Activated naive CD4-positive, alpha-beta T cell treated with anti-CD3 and anti-CD28 coated beads, Interleukin-2, amount 10 ng/mL, durations not matched to agents 7 days and 5 days (primary cell): ENCODE measurements around the gene RPTOR.
"Not testable (repeated sequence)": the region's sequence is repeated elsewhere in the genome, so short reads cannot be mapped to it uniquely, and the experiment has no call there.

Experiments
- CTCF ChIA-PET: fragments of 350-600 bp; sonication (Branson Sonifier 250); formaldehyde crosslinking; loops from one replicate; lab custom pipeline; 2021; ENCODE audit warnings: antibody characterized with exemption; lab: Charles Lee
- DNase-seq: peaks from one replicate; pipeline ENCODE4 v3.0.0-alpha.2; 2020
- H3K27ac Mint-ChIP-seq: one replicate; pipeline ENCODE4 v1.8.0; 2021; ENCODE audit warnings: mild to moderate bottlenecking, moderate library complexity, mixed read lengths
- H3K27me3 Mint-ChIP-seq: one replicate; pipeline ENCODE4 v1.8.0; 2021; ENCODE audit warnings: mild to moderate bottlenecking, mixed read lengths
- H3K36me3 Mint-ChIP-seq: one replicate; pipeline ENCODE4 v1.8.0; 2021; ENCODE audit warnings: mixed read lengths
- H3K4me1 Mint-ChIP-seq: one replicate; pipeline ENCODE4 v1.8.0; 2021; ENCODE audit warnings: mixed read lengths
- H3K4me3 Mint-ChIP-seq: one replicate; pipeline ENCODE4 v1.8.0; 2021; ENCODE audit warnings: mild to moderate bottlenecking, moderate library complexity, mixed read lengths
- H3K9me3 Mint-ChIP-seq: one replicate; pipeline ENCODE4 v1.8.0; 2021; ENCODE audit warnings: mixed read lengths

Gene RPTOR

DNA sequence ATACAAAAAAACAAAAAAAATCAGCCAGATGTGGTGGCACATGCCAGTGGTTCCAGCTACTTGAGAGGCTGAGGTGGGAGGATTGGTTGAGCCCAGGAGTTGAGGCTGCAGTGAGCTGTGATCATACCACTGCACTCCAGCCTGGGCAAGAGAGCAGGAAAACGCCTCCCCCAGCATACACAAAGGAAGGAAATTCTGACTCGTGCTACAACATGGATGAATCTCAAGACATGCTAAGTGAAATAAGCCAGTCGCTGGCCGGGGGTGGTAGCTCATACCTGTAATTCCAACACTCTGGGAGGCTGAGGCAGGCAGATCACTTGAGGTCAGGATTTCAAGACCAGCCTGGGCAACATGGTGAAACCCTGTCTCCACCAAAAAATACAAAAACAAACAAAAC is 37.5 kb upstream of the RPTOR start:
- not testable (repeated sequence) for H3K4me1 Mint-ChIP-seq, DNase-seq, H3K36me3 Mint-ChIP-seq, H3K27ac Mint-ChIP-seq, H3K9me3 Mint-ChIP-seq, H3K4me3 Mint-ChIP-seq
- CTCF ChIA-PET, result interaction anchor here (0.6 kb wide), 1 partner anchor 54 kb away, joined by 3 read pairs; no protein-coding TSS in a partner anchor
- H3K27me3 Mint-ChIP-seq, result peaks cover 42% of the 10 kb centered on the region

DNA sequence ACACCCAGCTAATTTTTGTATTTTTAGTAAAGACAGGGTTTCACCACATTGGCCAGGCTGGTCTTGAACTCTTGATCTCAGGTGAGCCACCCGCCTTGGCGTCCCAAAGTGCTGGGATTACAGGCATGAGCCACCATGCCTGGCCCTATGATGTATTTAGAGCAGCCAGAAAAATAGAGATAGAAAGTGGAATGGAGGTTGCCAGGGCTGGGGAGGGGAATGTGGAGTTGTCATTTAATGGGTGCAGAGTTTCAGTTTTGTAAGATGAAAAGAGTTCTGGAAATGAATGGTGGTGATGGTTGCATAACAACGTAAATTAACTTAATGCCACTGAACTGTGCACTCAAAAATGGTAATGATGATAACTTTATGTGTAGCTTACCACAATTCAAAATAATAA is 36.7 kb upstream of the RPTOR start:
- no peaks in the 10 kb centered on the region for H3K4me1 Mint-ChIP-seq
- H3K36me3 Mint-ChIP-seq, result no peaks in the 10 kb centered on the region
- CTCF ChIA-PET, result no interaction called here
- no peak for DNase-seq
- no peaks in the 10 kb centered on the region for H3K9me3 Mint-ChIP-seq
- H3K27ac Mint-ChIP-seq, result no peak overlapping the region
- no peak overlapping the region for H3K4me3 Mint-ChIP-seq
- peaks cover 41% of the 10 kb centered on the region for H3K27me3 Mint-ChIP-seq

GRCh38 chr17:80509311-80509710 is 35.3 kb upstream of the RPTOR start:
- Mint-ChIP-seq H3K27me3 (peaks cover 42% of the 10 kb centered on the region), H3K9me3 (no peaks in the 10 kb centered on the region), H3K36me3 (no peaks in the 10 kb centered on the region), H3K4me1 (no peaks in the 10 kb centered on the region), H3K27ac (no peak overlapping the region), H3K4me3 (no peak overlapping the region)
- no peak for DNase-seq
- CTCF ChIA-PET, result no interaction called here

GRCh38 chr17:80510132-80510531 is 34.5 kb upstream of the RPTOR start:
- CTCF ChIA-PET, result no interaction called here

GRCh38 chr17:80510772-80511171 is 33.9 kb upstream of the RPTOR start:
- no peak for DNase-seq
- CTCF ChIA-PET, result no interaction called here
- Mint-ChIP-seq H3K36me3 (no peaks in the 10 kb centered on the region), H3K27me3 (peaks cover 29% of the 10 kb centered on the region), H3K4me3 (no peak overlapping the region), H3K27ac (no peak overlapping the region), H3K4me1 (no peaks in the 10 kb centered on the region), H3K9me3 (no peaks in the 10 kb centered on the region)

More at GRCh38 chr17:80510132-80510531, 34.5 kb upstream of the RPTOR start:
- H3K36me3 Mint-ChIP-seq, result no peaks in the 10 kb centered on the region
- H3K27me3 Mint-ChIP-seq, result peaks cover 35% of the 10 kb centered on the region
- H3K4me1 Mint-ChIP-seq, result no peaks in the 10 kb centered on the region
- H3K4me3 Mint-ChIP-seq, result no peak overlapping the region
- H3K9me3 Mint-ChIP-seq, result no peaks in the 10 kb centered on the region
- no peak for DNase-seq
- H3K27ac Mint-ChIP-seq, result no peak overlapping the region

DNA sequence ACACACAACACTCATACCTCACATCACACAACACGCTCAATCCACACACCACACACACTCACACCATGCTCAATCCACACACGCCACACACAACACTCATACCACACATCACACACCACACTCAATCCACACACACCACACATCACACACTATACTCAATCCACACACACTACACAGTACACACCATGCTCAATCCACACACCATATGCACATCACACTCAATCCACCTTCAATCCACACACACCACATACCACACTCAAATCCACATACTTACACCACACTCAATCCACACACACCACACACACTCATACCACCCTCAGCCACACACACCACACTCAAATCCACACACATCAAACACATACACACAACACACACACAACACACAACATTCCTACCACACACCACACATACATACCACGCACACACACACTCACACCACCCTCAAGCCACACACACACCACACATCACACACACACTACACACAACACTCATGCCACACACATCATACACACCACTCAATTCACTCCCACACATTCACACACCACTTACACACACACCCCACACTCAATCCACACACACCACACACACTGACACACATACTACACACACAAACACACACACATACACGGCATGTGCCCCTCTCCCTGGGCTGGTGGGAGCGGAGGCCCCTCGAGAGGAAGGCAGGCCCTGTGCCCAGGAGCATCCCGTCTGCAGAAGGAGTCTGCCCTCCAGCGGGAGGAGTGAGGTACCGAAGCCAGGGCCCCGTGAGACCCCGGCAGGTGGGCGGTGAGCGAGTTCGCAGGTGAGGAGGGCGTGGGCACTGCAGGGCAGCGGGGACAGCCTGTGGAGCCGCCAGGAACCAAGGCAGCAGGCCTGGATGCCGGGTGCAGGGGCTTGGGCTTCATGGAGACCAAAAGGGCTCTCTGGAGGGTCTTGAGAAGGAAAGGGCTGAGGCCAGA is 33.1 kb upstream of the RPTOR start:
- Mint-ChIP-seq H3K27ac (no peak overlapping the region), H3K4me3 (no peak overlapping the region), H3K27me3 (peaks cover 24% of the 10 kb centered on the region), H3K9me3 (no peaks in the 10 kb centered on the region), H3K36me3 (no peaks in the 10 kb centered on the region), H3K4me1 (no peaks in the 10 kb centered on the region)
- CTCF ChIA-PET, result no interaction called here
- no peak for DNase-seq

GRCh38 chr17:80512233-80512632 is 32.4 kb upstream of the RPTOR start:
- H3K9me3 Mint-ChIP-seq, result no peaks in the 10 kb centered on the region
- CTCF ChIA-PET, result no interaction called here
- H3K27me3 Mint-ChIP-seq, result peaks cover 24% of the 10 kb centered on the region
- no peak overlapping the region for H3K4me3 Mint-ChIP-seq
- H3K27ac Mint-ChIP-seq, result no peak overlapping the region
- no peak for DNase-seq
- H3K36me3 Mint-ChIP-seq, result no peaks in the 10 kb centered on the region
- no peaks in the 10 kb centered on the region for H3K4me1 Mint-ChIP-seq

- CTCF ChIA-PET, result no interaction called here
- no peaks in the 10 kb centered on the region for H3K36me3 Mint-ChIP-seq
Observed at GRCh38 chr17:80513201-80513600, 31.4 kb upstream of the RPTOR start.

GRCh38 chr17:80513892-80514291 is 30.7 kb upstream of the RPTOR start:
- H3K27me3 Mint-ChIP-seq, result peaks cover 29% of the 10 kb centered on the region

More at GRCh38 chr17:80513201-80513600, 31.4 kb upstream of the RPTOR start:
- Mint-ChIP-seq H3K27ac (no peak overlapping the region), H3K27me3 (peaks cover 24% of the 10 kb centered on the region), H3K9me3 (no peaks in the 10 kb centered on the region), H3K4me3 (no peak overlapping the region), H3K4me1 (no peaks in the 10 kb centered on the region)
- no peak for DNase-seq

GRCh38 chr17:80516171-80516932 is 28.3 kb upstream of the RPTOR start:
- peaks cover 45% of the 10 kb centered on the region for H3K27me3 Mint-ChIP-seq
- no peaks in the 10 kb centered on the region for H3K9me3 Mint-ChIP-seq
- no peak overlapping the region for H3K27ac Mint-ChIP-seq
- DNase-seq, result no peak
- no peaks in the 10 kb centered on the region for H3K4me1 Mint-ChIP-seq
- CTCF ChIA-PET, result no interaction called here
- no peaks in the 10 kb centered on the region for H3K36me3 Mint-ChIP-seq
- H3K4me3 Mint-ChIP-seq, result no peak overlapping the region

More at GRCh38 chr17:80513892-80514291, 30.7 kb upstream of the RPTOR start:
- no peaks in the 10 kb centered on the region for H3K4me1 Mint-ChIP-seq
- no peak overlapping the region for H3K27ac Mint-ChIP-seq
- H3K36me3 Mint-ChIP-seq, result no peaks in the 10 kb centered on the region
- H3K9me3 Mint-ChIP-seq, result no peaks in the 10 kb centered on the region
- H3K4me3 Mint-ChIP-seq, result no peak overlapping the region
- CTCF ChIA-PET, result no interaction called here
- no peak for DNase-seq

- Mint-ChIP-seq H3K4me3 (no peak overlapping the region), H3K27me3 (peaks cover 47% of the 10 kb centered on the region), H3K27ac (no peak overlapping the region), H3K9me3 (no peaks in the 10 kb centered on the region), H3K4me1 (no peaks in the 10 kb centered on the region), H3K36me3 (no peaks in the 10 kb centered on the region)
- CTCF ChIA-PET, result no interaction called here
- DNase-seq, result no peak
Observed at GRCh38 chr17:80517641-80518040, 27.0 kb upstream of the RPTOR start.

DNA sequence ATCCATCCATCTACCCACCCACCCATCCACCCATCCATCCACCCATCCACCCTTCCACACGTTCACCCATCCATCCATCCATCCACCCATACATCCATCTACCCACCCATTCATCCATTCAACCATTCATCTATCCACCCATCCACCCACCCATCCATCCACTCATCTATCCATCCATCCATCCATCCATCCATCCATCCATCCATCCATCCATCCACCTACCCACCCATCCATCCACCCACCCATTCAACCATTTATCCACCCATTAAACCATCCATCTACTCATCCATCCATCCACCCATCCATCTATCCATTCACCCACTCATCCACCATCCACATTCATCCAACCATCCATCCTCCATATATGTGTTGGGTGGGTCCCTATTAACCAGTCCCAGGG is 26.2 kb upstream of the RPTOR start:
- Mint-ChIP-seq H3K9me3 (no peaks in the 10 kb centered on the region), H3K27ac (no peak overlapping the region), H3K4me3 (no peak overlapping the region), H3K36me3 (no peaks in the 10 kb centered on the region), H3K27me3 (peaks cover 44% of the 10 kb centered on the region), H3K4me1 (no peaks in the 10 kb centered on the region)
- no peak for DNase-seq
- CTCF ChIA-PET, result no interaction called here

DNA sequence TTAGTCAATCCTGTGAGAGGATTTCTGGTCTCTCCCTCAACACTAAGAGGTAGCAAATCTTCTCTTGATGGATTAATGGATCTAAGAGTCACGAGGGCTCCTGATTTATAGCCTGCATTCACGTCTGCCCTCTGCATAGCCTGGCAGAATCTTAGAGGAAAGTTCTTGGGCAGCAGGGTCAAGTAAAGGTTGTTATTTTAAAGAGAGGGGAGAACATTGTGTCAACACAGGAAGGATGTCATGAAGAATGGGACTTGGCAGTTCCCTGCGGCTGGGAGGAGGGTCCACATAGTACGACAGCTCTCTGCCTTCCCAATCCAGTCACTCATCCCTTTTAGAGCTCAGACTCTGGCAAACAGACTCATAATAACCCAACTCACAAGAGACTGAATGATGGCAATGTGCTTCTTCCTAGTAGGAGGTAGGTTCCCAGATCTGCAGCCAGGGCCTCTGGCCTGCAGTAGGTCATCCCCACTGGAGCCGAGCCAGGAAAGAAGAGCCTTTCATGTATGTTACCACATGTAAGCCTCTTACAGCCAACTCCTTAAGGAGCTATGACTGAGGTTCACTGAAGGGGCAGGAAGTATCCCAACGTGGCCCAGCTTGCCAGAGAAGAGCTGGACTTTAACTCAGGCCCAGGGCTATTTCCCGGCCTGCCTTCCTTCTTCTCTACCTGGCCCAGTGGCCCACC is 25.4 kb upstream of the RPTOR start:
- DNase-seq, result no peak
- H3K4me3 Mint-ChIP-seq, result no peak overlapping the region
- H3K36me3 Mint-ChIP-seq, result no peaks in the 10 kb centered on the region
- peaks cover 41% of the 10 kb centered on the region for H3K27me3 Mint-ChIP-seq
- H3K27ac Mint-ChIP-seq, result no peak overlapping the region
- CTCF ChIA-PET, result no interaction called here
- H3K9me3 Mint-ChIP-seq, result no peaks in the 10 kb centered on the region
- H3K4me1 Mint-ChIP-seq, result no peaks in the 10 kb centered on the region

DNA sequence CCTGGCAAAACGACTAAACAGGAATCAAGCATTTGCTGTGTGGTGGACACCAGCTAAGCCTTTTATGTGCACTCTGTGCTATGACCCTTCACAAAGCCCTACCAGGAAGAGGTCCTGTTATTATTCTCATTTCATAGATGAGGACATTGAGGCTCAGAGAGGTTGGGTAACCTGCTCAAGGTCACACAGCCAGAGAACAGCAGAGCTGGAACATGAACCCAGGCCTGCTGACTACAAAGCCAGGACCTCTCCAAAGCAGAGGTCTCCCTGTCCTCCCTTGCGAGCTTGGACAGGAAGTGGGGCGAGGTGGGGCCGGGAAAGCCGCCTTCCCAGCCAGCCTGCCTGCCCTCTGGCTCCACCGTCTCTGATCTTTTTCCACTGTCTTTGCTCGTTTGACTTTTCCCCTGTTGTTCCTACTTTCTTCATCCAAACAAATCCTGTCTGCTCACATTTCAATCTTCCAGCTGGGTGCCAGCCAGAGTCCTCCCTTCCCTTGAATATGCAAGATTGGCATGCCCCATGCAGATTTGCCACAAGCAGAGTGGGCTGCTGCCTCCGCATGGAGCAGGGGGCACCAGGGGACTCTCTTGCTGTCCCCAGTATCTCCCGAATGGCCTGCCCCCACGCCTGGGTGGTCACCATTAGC is 23.7 kb upstream of the RPTOR start:
- no peak for DNase-seq
- H3K27me3 Mint-ChIP-seq, result peaks cover 52% of the 10 kb centered on the region
- H3K27ac Mint-ChIP-seq, result no peak overlapping the region
- no peaks in the 10 kb centered on the region for H3K9me3 Mint-ChIP-seq
- no peaks in the 10 kb centered on the region for H3K36me3 Mint-ChIP-seq
- H3K4me3 Mint-ChIP-seq, result no peak overlapping the region
- CTCF ChIA-PET, result no interaction called here
- no peaks in the 10 kb centered on the region for H3K4me1 Mint-ChIP-seq
